Stimulated activated CD8-positive, alpha-beta memory T cell treated with anti-CD3 and anti-CD28 coated beads, Interleukin-15, amount 100 ng/mL, for 4 hours (primary cell): ENCODE data around the gene STK35.

Experiments
- DNase-seq, 2 donors: peaks; one replicate each; pipeline ENCODE4 v3.0.0-alpha.2; 2020; ENCODE audit warnings: low read depth in 2 of 2

STK35 gene

GRCh38 chr20:2135013-2135412, 33.4 kb downstream of the STK35 start:
- DNase-seq, result no peak

- no peak for DNase-seq
These were observed 34.6 kb downstream of the STK35 start for GRCh38 chr20:2136275-2136674.

GRCh38 chr20:2137552-2138201, 36.0 kb downstream of the STK35 start:
- no peak for DNase-seq

- no peak for DNase-seq
These were observed 36.8 kb downstream of the STK35 start for GRCh38 chr20:2138396-2138795.

DNA sequence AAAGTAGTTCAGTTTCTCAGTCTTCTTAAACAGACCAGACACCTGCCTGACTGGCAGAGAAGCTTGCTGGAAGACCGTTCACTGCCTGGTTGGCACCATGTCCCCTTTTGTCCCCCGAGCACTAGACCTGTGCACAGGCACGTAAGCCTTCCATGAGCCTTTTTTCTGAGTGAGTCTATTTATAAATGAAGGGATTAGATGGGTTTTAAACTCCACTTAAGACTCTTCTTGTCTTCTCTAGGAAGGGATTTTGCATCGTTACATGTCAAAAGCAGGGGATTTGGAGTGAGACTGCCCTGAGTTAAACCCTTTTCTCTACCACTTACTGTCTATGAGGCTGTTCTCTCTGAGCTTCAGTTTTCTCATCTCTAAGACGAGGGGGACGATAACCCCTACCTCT, 37.6 kb downstream of the STK35 start:
- DNase-seq, result no peak

DNA sequence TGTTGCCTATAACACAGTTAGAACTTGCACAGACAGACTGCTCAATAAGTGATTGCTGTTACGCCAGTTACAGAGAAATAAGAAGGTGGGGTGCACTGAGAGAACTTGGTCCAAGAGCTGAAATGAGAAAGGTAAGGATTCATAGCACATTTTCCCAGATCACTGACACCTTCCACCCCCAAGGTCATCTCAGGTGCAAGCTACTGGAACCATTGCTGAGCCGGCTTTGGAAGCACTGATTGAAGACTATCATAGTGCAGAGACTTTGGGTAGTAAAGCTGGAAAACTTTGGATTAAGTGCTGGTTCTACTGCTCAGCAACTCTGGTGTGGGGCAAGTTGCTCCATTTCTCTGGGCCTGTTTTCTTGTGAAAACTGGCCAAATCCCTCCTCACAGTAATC, 38.1 kb downstream of the STK35 start:
- DNase-seq, result no peak

- no peak for DNase-seq
These were observed 38.9 kb downstream of the STK35 start for GRCh38 chr20:2140561-2140960.

- no peak for DNase-seq
These were observed 40.3 kb downstream of the STK35 start for GRCh38 chr20:2141600-2142575.

DNA sequence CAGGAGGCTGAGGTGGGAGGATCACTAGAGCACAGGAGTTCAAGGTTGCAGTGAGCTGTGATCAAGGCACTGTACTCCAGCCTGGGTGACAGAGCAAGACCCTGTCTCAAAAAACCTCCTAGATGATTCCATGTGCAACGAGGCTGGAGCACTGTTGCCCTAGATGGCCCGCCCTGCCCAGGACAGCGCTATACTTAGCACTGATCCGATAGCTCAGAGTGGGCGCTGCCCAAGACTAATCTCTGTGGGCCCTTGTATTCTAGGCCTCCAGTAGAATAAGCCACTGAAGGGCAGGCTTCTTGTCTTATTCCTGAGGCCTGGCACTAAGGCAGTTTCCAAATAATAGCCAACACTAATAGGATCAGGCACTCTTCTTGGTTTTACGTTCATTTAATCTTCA, 41.0 kb downstream of the STK35 start:
- DNase-seq, result no peak

GRCh38 chr20:2143594-2143993, 42.0 kb downstream of the STK35 start:
- DNase-seq, result no peak

DNA sequence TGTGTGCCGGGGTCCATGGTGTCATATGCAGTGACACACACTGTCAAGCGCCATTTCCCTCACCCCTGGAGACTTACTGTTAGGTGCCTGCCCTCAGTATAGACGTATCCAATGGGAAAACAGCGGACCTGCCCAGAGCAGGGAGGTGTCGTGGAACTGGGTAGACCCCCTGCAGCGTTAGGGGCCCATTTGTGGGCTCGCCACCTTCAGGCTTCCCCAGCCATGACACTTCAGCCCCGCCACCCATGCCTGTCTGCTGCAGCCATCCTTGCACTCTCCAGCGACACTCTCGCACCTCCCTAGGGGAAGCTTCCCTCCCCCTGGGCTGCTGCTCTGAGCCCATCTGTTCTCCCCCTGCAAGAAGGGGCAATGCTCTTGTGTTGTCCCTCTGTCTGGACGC, 43.2 kb downstream of the STK35 start:
- no peak for DNase-seq

DNA sequence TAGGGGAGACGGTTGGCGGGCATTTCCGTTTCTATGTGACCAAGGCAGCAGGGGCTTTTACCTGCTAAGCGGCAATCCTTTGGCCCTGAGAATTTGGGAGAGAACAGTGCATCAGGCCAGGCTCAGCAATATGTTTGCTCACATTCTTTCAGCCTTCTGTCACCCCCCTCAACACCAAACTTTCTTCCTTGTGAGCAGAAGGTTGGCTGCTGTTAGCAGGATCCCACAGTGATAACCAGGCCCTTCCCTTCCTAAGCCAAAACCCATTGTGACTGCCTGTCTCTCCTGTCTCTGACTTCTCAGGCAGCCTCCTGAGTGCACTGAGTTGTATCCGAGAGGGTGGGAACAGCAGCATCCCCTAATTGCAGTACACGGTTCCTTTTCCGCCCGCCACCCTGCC, 43.7 kb downstream of the STK35 start:
- DNase-seq, result no peak

DNA sequence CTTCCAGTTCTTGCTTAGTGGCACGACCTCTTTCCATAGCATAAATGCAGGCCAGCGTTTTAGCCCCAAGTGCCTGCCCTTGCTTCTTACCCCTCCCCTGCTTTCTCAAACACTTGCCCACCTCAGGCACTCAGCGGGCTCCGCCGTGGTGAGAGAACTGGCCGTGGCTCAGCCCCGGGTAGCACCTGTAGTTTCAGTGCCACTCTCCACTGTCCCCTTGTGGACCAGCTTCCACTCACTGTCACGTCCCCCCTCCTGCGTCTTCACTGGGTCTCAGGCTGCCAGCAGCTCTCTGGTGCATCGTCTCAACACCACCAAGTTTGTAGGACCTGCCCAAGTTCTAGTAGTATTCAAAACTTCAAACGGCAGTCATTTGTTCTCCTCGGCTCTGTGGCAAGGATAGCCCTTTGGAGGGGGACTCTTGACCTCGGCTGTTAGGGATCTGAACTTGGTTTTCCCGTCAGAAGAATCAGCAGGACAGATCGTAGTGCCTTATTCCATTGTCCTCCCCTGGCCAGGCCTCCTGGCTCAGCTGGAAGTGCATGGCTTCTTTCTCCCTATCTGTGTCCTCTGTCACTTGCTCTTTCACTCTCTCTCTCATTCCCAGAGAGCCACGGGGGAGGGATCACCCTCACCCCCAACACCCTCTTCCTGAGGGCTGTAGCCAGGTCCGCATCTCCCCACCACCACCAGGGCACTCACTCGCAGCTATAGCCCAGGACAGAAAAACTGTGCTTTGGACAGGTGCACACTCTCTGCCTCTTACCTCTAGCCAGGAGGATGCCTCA, 44.6 kb downstream of the STK35 start:
- DNase-seq, result no peak

- no peak for DNase-seq
These were observed 47.9 kb downstream of the STK35 start for GRCh38 chr20:2149507-2149906.

DNA sequence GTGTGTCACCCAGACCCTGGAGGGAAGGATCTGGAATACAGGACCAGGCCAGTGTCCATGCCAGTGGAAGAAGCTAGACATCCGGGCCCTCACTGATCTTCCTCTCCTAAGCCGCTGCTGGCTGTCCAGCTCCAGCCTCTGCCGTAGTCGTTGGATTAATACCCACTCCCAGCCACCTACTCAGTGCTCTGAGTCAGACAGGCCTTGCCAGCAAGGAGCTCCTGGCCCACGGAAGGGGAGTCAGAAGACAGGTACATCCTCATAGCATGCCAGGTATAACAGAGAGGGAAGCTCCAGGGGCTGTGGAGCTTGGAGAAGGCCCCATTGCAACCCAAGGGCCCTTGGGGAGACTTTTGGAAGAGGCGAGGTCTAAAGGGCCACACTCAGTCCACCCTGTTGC, 49.0 kb downstream of the STK35 start:
- DNase-seq, result no peak

DNA sequence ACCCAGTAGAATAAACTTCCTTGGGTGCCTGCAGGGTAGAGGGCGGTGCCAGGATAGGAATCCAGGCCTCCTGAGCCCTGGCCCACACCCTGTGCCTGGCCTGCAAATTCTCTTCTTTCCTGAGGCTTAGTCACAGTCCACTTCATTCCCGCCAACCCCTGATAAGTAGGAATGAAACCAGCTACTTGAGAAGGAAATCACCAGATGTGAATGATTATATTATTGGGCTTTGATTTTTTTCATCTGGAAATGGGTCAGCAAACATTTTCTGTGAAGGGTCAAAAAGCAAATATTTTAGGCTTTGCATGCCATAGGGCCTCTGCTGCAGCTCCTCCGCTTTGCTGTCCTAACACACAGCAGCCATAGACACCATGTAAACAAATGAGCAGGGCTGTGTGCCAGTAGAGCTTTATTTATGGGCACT, 50.2 kb downstream of the STK35 start:
- no peak for DNase-seq

GRCh38 chr20:2152317-2152716, 50.7 kb downstream of the STK35 start:
- DNase-seq, result no peak

DNA sequence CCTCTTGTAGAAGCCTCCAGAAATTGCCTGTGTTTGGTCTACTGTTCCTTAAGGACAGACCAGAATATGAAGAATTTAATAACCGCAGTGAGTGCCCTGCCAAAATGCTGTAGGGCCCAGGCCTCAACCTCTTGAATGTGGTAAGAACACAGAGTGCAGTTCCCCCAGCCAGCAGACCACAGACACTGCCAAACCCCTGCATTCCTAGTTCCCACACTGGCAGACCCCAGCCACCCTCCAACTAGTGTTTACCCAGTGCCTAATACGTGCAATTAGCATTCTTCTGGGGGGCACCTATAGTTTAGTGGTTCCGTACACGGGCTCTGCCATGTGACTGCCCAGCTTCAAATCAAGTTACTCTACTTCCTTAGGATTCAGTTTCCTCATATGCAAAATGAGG, 51.7 kb downstream of the STK35 start:
- DNase-seq, result no peak

DNA sequence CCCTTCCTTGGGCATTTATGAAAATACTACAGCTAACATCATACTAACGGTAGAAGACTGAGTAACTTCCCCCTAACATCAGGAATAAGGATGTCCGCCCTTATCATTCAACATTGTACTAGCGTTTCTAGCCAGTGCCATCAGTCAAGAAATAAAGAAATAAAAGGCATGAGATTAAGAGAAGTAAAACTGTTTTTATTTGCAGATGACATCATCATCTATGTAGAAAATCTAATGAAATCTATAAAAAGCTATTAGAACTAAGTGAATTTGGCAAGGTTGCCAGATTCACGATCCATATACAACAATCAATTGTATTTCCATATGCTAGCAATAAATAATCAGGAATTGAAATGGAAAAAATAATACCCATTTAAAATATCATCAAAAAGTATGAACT, 54.6 kb downstream of the STK35 start:
- no peak for DNase-seq

GRCh38 chr20:2156666-2157624, 55.3 kb downstream of the STK35 start:
- DNase-seq, result no peak

DNA sequence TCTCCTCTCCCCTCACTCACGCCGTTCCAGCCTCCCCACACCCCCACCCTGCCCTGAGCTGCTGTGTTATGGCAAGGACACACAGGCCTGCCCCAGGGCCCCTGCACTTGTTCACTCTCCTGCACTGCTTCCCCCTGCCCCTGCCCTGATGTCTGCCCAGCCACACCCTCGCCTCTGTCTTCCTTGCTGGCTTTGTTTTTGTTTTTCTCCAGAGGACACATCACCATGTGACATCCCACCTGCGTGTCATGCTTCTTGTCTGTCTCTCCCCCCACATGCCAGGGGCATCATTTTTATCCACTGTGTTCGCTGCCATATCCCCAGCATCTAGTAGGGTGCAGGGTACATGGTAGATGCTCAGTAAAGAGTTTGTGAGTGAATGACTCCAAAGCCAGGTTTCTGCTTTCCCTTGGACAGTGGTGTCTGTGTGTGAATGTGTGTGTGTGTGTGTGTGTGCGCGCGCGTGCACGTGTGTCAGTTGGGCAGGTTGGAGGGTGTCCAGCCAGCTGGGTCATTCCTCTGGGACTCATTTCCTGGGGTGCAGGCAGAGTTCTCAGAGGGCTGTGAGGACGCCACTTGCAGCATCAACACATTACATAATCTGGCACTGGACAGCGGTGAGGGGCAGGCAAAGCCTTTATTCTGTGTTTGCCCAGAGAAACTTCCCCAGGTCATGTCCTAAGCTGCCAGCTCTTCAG, 60.6 kb downstream of the STK35 start:
- no peak for DNase-seq
